Measurements from ENCODE around the gene GRM5.

GRCh38 chr11:89015614-89016013 lies 50.2 kb downstream of the GRM5 start:
- TF ChIP-seq CTCF (IDR thresholded peaks at IDR 0.05) (no peak), POLR2A (IDR thresholded peaks at IDR 0.05) (no peak), POLR2AphosphoS5 (IDR thresholded peaks at IDR 0.05) (no peak)
